ENCODE measurements around the gene SUPT16H.

- no peak for TF ChIP-seq CTCF (IDR thresholded peaks at IDR 0.05; ENCODE audit: poor library complexity, severe bottlenecking)
- no peak for TF ChIP-seq TAF1 (IDR thresholded peaks at IDR 0.05; ENCODE audit: low read depth)
- TF ChIP-seq POLR2AphosphoS5 (IDR thresholded peaks at IDR 0.05) = no peak
- no peak for TF ChIP-seq REST (IDR thresholded peaks at IDR 0.05; ENCODE audit: borderline replicate concordance)
- no peak for TF ChIP-seq EP300 (conservative IDR thresholded peaks at IDR 0.05; ENCODE audit: poor library complexity, severe bottlenecking)
- TF ChIP-seq RAD21 (conservative IDR thresholded peaks at IDR 0.05) = no peak
- no peak for TF ChIP-seq SMC3 (conservative IDR thresholded peaks at IDR 0.05; ENCODE audit: poor library complexity)
- TF ChIP-seq EZH2 (IDR thresholded peaks at IDR 0.05; ENCODE audit: borderline replicate concordance, insufficient read depth, low read length, poor library complexity, severe bottlenecking) = no peak
Observed at GRCh38 chr14:21352587-21352986, 31.2 kb downstream of the SUPT16H start.
